Hindlimb muscle (tissue), 1 donor: ENCODE data around the gene PRAMEF5. TPM values are rescaled to one million over a fixed set of nuclear protein-coding genes. Genes with fewer than 3 reads are reported as not detected.
"Not testable (repeated sequence)": the region's sequence is repeated elsewhere in the genome, so short reads cannot be mapped to it uniquely, and the experiment has no call there.

Experiments used
- DNase-seq: peaks from one replicate; pipeline ENCODE4 v3.0.0-alpha.2; 2013
- polyA plus RNA-seq: library from polyadenylated mRNA; unstranded; fragments of 120-200 nt; gene quantifications from one replicate; pipeline ENCODE4 v1.2.1, GENCODE V29; 2013; ENCODE audit not compliant: insufficient read length

PRAMEF5 gene
- polyA plus RNA-seq, result not detected

DNA sequence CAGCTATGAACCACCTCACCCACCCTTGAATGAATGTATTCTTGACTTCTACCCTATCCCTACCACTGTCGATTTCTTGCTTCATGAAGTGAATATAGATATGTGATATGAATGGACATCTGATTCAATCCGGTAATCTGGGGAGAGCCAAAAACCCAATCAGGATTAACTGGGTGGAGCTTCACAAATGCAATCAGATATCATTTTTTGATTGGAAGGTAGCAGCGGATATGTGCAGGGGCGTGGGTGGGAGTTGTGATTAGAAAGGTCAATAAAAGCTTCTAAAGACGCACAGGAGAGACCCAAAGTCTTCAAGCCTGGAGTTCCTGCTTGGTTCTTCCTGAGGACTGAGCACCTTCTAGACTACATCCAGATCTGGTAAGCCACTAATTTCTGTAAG, at the start of gene PRAMEF5:
TSS of gene PRAMEF5 (plus strand) at position 301 of the 400 bp plus-strand sequence. CDS start 5,071 bp downstream, outside the sequence.
- not testable (repeated sequence) for DNase-seq

DNA sequence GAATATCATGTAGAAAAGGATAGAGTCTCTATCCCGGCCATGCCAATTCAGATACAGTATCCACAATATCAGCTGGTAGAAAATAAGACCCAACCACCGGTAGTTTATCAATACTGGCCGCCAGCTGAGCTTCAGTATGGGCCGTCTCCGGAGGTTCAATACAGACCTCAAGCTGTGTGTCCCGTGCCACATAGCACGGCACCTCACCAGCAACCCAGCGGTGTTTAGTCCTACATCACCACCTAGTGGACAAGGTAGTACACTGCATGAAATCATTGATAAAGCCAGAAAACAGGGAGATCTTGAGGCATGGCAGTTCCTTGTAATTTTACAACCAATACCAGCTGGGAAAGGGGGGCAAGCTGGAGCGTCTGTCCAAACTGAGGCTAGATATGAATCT, 45.3 kb upstream of the PRAMEF5 start:
- not testable (repeated sequence) for DNase-seq

DNA sequence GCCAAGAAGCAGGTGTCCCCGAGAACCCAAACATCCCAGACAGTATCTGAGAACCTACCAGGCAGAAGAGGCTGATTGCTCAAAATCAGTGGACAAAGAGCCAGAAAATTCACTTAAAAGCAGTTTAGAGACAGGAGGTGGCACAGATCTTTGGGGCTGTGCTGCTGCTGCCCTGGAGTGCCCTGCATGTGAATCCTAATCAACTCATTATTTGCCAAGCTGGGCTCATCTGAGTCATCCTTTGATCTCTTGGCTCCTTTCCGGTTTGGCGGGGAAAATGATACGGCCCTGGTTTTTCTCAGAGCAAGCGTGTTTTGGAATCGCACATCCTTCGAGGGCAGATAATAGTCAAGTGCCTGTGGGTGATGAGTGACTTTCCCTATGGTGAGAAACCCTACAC, 37.4 kb upstream of the PRAMEF5 start:
- not testable (repeated sequence) for DNase-seq

DNA sequence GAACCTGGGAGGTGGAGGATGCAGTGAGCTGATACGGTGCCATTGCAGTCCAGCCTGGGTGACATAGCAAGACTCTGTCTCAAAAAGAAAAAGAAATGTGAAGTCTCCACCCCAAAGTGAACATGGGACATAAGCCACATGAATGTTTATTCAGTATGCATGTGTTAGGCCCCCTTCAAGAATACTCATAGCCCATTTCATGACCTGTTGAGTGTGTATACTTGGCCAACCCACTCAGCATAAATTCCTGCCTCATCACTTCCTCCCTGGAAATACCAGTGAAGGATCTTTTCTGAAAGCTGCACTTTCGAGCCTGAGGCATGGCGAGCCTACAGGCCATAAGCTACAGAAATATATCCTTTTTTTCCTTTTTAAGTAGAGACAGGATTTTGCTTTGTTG, 34.8 kb upstream of the PRAMEF5 start:
- DNase-seq, result not testable (repeated sequence)

DNA sequence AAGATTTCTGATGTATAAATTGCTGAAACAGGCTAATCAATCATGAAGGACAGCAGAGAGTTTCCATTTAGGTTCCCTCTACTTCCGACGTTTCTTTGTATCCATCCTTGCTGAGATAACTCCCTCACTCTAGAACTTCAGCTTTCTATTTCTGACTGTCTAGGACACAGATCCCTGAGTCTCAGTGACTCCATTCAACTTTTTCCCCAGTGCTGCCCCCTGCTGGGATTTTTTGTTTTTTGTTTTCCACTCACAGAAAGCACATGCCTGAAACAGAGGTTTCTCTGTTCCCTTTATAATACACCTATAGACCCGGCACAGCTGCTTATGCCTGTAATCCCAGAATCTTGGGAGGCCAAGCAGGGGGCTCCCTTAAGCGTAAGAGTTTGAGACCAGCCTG, 31.2 kb upstream of the PRAMEF5 start:
- not testable (repeated sequence) for DNase-seq

DNA sequence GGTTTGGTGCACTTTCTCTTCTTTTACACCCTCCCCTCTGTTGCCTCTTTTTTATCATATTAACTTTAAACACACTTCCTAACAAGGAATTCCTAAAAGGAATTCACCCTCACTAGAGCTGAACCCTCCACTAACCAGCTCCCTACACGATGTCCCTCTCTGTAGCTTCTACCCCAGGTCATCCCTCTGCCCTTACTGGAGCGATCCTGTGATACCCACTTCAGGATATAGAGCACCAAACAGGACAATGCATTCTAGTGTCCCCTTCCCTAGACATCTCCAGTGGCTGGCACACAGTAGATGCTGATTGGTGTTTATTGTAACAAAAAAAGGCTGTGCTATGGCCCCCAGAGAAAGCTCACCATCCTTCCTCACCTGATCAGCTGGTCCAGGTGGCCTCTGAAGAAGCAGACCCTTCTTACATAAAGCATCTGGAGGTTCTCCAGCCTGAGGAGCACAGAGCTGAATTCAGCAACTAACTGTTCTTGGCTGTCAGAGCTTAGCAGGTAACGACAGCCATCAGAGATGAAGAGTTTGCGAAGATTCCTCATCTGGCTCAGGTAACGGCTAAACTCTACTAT, 29.4 kb upstream of the PRAMEF5 start:
- DNase-seq, result no peak

DNA sequence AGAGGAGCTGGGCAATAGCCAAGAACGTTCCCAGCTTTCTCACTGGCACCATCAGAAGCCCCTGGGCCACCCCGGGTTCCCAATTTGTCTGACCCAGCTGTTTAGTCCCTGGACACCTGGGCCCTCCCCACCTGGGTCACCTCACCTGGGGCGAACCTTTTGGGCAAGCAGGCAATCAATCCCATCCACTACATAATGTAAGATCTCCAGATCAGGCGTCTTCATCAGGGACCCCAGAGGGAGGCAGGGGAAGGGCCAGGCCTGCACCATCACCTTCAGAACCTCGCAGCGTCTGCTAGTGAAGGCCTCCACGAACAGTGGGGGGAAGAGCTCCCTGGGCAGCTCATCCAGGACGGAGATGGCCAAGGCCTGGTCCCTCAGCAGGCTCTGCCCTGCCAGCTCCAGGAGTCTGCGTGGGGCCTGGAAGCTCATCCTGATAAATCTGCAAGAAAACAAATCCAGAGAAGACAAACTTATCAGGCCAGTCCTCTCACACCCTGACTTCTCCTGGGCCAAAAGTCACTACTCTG, 28.3 kb upstream of the PRAMEF5 start, which contains the start of gene PRAMEF18:
TSS of gene PRAMEF18 (minus strand) at position 480 of the 530 bp plus-strand sequence. CDS start at position 432, 48 bp downstream.
- not testable (repeated sequence) for DNase-seq

DNA sequence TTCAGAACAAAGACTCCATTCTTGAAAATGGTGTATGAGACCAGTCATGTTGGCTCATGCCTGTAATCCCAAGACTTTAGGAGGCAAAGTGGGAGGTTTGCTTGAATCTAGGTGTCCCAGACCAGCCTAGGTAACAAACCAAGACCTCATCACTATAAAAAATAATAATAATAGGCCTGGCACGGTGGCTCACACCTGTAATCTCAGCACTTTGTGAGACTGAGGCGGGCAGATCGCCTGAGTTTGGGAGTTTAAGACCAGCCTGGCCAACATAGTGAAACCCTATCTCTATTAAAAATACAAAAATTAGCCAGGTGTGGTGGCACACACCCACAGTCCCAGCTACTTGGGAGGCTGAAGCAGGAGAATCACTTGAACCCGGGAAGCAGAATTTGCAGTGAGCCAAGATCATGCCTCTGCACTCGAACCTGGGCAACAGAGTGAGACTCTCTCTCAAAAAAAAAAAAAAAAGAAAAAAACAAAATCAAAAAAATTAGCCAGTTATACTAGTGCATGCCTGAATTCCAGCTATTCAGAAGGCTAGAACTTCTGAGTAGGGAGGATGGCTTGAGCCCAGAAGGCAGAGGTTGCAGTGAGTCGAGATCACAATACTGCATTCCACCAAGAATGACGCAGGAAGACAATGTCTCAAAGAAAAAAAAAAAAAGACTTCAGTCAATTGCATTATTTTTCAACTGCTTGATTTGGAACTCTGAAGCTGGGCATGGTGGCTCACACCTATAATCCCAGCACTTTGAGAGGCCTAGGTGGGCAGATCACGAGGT, 26.5 kb upstream of the PRAMEF5 start:
- DNase-seq, result not testable (repeated sequence)

DNA sequence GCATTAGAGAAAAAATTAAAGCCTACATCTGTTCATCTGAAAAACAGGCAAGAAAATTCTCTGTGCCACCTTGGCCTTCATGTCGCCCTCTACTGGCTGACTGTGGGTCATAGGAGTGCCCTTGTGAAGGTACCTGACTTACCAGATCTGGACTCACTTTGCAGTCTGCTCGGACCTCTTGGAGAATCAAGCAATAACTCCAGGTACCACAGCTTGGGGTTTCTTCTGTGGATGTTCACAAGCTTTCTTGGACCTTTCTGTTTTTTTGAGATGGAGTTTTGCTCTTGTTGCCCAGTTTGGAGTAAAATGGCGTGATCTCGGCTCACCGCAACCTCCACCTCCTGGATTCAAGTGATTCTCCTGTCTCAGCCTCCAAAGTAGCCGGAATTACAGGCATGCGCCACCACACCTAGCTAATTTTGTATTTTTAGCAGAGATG, 25.6 kb upstream of the PRAMEF5 start:
- no peak for DNase-seq

DNA sequence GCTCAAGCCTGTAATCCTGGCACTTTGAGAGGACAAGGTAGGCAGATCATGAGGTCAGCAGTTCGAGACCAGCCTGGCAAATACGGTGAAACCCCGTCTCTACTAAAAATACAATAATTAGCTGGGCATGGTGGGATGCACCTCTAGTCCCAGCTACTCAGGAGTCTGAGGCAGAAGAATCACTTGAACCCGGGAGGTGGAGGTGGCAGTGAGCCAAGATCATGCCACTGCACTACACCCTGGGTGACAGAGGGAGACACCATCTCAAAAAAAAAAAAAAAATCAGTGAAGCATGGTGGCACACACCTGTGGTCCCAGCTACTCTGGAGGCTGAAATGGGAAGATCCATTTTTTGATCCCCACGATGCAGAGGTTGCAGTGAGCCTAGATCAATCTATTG, 23.9 kb upstream of the PRAMEF5 start:
- not testable (repeated sequence) for DNase-seq

DNA sequence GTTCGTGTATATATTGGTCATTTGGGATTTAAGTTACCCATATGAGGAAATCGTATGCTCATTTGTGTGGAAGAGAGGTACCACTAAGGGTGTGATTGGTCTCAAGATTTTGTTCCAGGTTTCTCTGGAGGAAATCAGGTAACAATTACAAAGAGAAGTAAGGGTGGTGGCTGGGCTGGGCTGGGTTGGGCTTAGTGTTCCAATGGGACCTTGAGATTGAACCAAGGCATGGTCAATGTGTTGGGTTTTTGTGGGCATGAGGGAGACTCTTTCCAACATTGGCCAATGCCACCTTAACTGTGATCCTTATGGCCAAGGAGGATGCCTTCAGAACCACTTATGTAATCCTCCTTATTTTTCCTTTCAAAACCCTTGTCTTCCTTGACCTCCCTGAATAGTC, 23.4 kb upstream of the PRAMEF5 start:
- not testable (repeated sequence) for DNase-seq

DNA sequence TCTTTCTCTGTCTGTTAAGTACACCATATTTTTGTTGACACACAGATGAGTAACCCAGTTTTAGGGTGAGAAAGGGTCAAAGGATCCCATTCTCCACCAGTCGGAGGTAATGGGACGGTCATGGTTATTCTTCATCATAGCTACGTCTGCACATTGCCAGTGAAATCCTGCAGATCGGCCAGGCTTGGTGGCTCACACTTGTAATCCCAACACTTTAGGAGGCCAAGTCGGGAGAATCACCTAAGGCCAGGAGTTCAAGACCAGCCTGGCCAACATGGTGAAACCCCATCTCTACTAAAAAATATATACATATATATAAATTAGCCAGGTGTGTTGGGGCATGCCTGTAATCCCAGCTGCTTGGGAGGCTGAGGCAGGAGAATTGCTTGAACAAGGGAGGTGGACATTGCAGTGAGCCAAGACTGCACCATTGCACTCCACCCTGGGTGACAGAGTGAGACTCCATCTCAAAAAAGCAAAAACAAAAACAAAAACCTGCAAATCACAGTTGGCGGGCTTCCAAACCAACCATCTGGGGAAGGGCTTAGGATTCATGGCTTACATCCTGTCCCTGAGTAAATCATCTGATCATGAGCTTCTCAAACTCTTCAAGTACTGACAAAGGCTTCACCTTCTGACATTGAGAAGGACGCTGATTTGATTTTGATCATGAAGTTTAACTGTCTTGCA, 22.8 kb upstream of the PRAMEF5 start:
- not testable (repeated sequence) for DNase-seq

DNA sequence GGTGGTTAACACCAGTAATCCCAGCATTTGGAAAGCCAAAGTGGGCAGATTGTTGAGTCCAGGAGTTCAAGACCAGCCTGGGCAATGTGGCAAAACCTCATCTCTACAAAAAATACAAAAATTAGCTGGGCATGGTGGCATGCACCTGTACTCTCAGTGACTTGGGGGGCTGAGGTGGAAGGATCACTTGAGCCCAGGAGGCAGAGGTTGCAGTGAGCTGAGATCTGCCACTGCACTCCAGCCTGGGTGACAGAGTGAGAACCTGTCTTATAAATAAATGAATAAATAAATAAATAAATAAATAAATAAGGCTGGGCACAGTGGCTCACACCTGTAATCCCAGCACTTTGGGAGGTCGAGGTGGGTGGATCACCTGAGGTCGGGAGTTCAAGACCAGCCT, 21.9 kb upstream of the PRAMEF5 start:
- not testable (repeated sequence) for DNase-seq

DNA sequence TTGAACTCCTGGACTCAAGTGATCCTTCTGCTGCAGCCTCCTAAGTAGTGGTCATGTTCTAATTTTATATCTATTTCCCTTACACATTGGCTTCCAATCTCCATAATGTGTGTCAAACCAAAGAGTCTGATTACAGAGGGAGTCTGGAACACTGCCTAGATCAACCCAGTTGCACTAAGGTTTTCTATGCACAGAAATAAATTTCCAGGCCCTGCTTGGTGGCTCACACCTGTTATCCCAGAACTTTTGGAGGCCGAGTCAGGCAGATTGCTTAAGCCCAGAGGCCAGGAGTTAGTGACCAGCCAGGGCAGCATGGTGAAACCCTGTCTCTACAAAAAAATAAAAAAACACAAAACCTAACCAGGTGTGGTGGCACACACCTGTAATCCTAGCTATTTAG, 19.9 kb upstream of the PRAMEF5 start:
- DNase-seq, result not testable (repeated sequence)

DNA sequence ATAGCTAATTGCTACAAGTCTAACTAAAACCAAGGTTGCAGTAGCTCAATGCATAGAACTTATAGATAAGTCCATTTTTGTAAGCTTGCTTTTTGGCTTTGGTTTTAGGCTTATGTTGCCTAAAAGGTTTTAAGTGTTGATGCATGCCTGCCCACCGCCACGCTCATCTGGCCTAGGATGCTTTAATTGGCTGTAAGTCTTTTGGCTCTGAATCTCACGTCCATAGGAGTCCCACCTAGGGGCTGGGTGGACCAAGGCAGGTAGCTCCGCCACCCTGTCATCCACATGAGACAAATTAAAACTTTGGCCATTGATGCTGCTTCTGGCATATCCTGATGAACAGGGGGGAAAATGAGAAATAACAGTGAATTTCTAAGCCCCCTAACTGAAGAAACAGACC, 16.4 kb upstream of the PRAMEF5 start:
- not testable (repeated sequence) for DNase-seq

DNA sequence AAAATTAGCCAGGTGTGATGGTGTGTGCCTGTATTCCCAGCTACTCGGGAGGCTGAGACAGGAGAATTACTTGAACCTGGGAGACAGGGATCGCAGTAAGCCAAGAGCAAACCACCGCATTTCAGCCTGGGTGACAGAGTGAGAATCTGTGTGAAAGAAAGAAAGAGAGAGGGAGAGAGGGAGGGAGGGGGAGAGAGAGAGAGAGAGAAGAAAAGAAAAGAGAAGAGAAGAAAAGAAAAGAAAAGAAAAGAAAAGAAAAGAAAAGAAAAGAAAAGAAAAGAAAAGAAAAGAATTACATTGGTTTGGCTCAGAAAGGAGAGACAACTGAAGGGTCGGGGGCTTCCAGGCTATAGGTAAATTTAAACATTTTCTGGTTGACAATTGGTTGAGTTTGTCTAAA, 14.4 kb upstream of the PRAMEF5 start:
- DNase-seq, result not testable (repeated sequence)

DNA sequence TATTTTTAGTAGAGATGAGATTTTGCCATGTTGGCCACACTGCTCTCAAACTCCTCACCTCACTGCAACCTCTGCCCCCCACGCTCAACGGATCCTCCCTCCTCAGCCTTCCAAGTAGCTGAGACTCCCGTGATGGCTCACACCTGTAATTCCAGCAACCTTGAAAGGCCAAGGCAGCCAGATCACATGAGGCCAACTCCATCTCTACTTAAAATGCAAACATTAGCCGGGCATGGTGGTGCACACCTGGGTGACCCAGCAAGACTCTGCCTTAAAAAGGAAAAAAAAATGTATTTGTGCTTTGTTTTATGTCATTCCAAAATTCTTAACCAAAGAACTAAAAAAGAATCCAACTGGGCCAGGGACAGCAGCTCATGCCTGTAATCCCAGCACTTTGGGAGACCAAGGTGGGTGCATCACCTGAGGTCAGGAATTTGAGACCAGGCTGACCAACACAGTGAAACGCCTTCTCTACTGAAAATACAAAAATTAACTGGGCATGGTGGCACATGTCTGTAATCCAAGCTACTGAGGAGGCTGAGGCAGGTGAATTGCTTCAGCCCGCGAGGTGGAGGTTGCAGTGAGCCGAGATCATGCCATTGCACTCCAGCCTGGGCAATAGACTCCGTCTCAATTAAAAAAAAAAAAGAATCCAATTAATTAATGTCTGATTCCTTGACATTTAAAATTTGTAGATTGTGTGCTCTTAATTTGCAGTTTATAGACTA, 10.3 kb upstream of the PRAMEF5 start:
- DNase-seq, result not testable (repeated sequence)

DNA sequence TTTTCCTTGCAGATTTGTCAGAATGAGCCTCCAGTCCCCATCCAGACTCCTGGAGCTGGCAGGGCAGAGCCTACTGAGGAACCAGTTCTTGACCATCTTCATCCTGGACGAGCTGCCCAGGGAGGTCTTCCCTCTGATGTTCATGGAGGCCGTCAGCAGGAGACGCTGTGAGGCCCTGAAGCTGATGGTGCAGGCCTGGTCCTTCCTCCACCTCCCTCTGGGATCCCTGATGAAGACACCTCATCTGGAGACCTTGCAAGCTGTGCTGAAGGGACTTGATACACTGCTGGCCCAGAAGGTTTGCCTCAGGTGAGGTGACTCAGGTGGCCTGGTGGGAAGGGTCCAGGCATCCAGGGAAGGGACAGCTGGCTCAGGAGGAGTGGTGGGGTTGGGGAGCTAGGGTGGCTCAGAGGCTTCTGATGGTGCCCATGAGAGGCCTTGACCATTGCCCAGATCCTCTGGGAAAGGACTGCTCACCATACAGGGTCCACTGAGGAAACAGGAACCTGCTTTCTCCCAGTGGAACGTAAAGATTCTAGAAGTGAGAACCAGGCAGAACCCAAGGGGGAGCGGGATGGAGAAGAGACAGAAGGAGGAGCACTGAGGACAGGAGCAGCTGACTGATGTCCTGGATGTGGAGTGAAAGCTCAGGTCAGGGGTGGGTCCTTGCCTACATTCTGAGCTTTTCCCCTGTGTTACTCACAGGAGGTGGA, 8.0 kb upstream of the PRAMEF5 start:
- DNase-seq, result not testable (repeated sequence)

DNA sequence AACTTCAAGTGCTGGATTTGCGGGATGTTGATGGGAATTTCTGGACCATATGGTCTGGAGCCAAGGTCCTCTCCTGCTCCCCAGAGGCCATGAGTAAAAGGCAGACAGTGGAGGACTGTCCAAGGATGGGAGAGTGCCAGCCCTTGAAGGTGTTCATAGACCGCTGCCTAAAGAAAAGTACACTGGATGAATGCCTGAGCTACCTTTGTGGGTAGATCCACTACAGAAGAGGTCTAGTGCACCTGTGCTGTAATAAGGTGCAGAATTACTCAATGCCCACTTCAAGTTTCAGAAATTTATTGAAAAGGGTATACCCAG, 7.5 kb upstream of the PRAMEF5 start:
- not testable (repeated sequence) for DNase-seq

DNA sequence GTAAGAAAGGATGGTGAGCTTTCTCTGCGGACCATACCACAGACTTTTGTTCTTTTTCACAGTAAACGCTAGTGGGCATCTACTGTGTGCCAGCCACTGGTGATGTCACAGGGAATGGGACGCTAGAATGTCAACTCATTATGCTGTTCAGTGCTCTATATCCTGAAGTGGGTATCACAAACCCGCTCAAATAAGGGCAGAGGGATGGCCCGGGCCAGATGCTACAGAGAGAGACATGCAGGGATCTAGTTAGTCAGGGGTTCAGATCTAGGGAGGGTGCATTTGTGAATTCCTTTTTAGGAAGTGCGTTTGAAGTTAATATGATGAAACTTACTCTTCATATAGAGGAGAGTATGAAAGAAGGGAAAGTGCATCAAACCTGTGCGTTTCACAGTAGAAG, 6.9 kb upstream of the PRAMEF5 start:
- DNase-seq, result not testable (repeated sequence)

DNA sequence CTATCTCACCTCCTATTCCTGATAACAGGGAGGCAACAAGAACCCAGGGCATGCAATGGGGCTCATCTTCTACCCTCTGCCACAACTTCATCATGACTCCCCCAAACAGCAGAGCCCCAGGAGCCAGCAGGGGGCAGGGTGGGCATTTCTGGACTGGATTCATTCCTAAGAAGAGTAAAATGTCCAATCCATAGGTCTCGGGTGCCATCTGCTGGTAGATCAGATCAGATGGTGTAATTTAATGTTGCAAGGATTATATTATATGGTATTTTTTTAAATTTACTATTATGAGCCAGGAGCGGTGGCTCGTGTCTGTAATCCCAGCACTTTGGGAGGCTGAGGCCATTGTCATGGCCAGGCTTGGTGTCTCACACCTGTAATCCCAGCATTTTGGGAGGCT, 11.1 kb downstream of the PRAMEF5 start:
- not testable (repeated sequence) for DNase-seq

DNA sequence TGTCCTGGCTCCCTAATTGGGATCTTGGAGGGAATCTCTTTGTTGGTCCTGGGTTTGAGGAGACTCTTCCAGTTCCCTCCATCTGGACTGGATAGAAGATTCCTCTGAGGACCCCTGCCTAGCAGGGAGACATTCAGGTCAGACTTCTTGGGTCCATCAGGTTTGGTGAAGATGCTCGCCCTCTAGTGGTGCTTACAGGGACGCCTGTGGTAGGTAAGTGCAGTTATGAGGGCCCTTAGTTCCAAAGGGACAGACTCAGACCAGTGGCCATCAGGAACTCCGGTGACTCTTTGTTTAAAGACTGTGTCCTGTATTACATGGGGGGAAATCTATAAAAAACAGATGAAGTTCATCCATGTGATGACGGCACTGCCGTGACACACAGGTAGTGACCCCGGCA, 23.0 kb downstream of the PRAMEF5 start:
- not testable (repeated sequence) for DNase-seq
